Endodermal cell (in vitro differentiated cells): ENCODE results near the gene NFX1. TPM values are rescaled to one million over a fixed set of nuclear protein-coding genes. Genes with fewer than 3 reads are reported as not detected.

Experiments used
- DNase-seq: peaks from one replicate; pipeline ENCODE4 v3.0.0-alpha.2; 2017
- H3K27ac ChIP-seq: 2 replicates; pipeline ENCODE4 v1.5.1; 2013; ENCODE audit warnings: mild to moderate bottlenecking, low read depth, low read length, moderate library complexity
- H3K27me3 ChIP-seq: 2 replicates; pipeline ENCODE4 v1.6.1; 2013; ENCODE audit warnings: mild to moderate bottlenecking, low read length, moderate library complexity; ENCODE audit not compliant: insufficient read depth, control insufficient read depth, poor library complexity, severe bottlenecking
- H3K36me3 ChIP-seq: 2 replicates; pipeline ENCODE4 v1.7.0; 2013; ENCODE audit warnings: mild to moderate bottlenecking, low read length, moderate library complexity; ENCODE audit not compliant: control insufficient read depth, insufficient read depth
- H3K4me1 ChIP-seq: one replicate; pipeline ENCODE4 v1.7.0; 2013; ENCODE audit warnings: low read length; ENCODE audit not compliant: control insufficient read depth, insufficient read depth
- H3K4me3 ChIP-seq: 2 replicates; pipeline ENCODE4 v1.5.1; 2013; ENCODE audit warnings: mild to moderate bottlenecking, low read length, moderate library complexity
- H3K9ac ChIP-seq: 2 replicates; pipeline ENCODE4 v1.6.1; 2013; ENCODE audit warnings: mild to moderate bottlenecking, low read length, moderate library complexity; ENCODE audit not compliant: poor library complexity, severe bottlenecking; ENCODE audit errors: extremely low read depth
- H3K9me3 ChIP-seq: 2 replicates; pipeline ENCODE4 v1.6.1; 2013; ENCODE audit warnings: mild to moderate bottlenecking, low read length, moderate library complexity; ENCODE audit not compliant: control insufficient read depth
- H3K27ac Mint-ChIP-seq: 2 replicates; pipeline ENCODE4 v1.8.0; 2020; ENCODE audit warnings: mixed read lengths
- H3K27me3 Mint-ChIP-seq: 2 replicates; pipeline ENCODE4 v1.8.0; 2021; ENCODE audit warnings: mild to moderate bottlenecking, mixed read lengths; ENCODE audit not compliant: insufficient read depth
- H3K36me3 Mint-ChIP-seq: 2 replicates; pipeline ENCODE4 v1.8.0; 2020; ENCODE audit warnings: low read depth, mixed read lengths
- H3K4me1 Mint-ChIP-seq: 2 replicates; pipeline ENCODE4 v1.8.0; 2020; ENCODE audit warnings: mixed read lengths
- H3K4me3 Mint-ChIP-seq: 2 replicates; pipeline ENCODE4 v1.8.0; 2020; ENCODE audit warnings: mild to moderate bottlenecking, moderate library complexity, mixed read lengths
- H3K9me3 Mint-ChIP-seq: 2 replicates; pipeline ENCODE4 v1.8.0; 2020; ENCODE audit warnings: mild to moderate bottlenecking, mixed read lengths
- WGBS, 2 experiments: methylation state at CpG; one replicate each; pipeline versions ENCODE4 v1.1.5 to v1.1.7; 2013; ENCODE audit warnings: missing lambda C conversion rate in 2 of 2, mixed read lengths in 1 of 2; ENCODE audit not compliant: insufficient coverage in 1 of 2, insufficient read length in 1 of 2; 5-methylcytosine and 5-hydroxymethylcytosine counted together
- total RNA-seq, 2 donors: library from RNA; stranded (reverse); fragmentation: NEBNext Ultra II Directional in 1 of 2; extraction: Animal tissue kit (Norgen Biotek cat#: 25700) in 1 of 2; gene quantifications; 2 replicates in 1 of 2; 3 replicates in 1 of 2; pipeline ENCODE4 v1.2.1, GENCODE V29; 2021
- TF ChIP-seq, protein P1 (sequence below): fragments of 200-600 bp; sonication (generic); conservative IDR thresholded peaks from 2 replicates; pipeline ENCODE4 v1.5.0; 2021; ENCODE audit warnings: antibody characterized with exemption, mild to moderate bottlenecking

Gene NFX1
- total RNA-seq, 2 donors from 2014 or later, result 23.1 to 24.0 TPM

DNA sequence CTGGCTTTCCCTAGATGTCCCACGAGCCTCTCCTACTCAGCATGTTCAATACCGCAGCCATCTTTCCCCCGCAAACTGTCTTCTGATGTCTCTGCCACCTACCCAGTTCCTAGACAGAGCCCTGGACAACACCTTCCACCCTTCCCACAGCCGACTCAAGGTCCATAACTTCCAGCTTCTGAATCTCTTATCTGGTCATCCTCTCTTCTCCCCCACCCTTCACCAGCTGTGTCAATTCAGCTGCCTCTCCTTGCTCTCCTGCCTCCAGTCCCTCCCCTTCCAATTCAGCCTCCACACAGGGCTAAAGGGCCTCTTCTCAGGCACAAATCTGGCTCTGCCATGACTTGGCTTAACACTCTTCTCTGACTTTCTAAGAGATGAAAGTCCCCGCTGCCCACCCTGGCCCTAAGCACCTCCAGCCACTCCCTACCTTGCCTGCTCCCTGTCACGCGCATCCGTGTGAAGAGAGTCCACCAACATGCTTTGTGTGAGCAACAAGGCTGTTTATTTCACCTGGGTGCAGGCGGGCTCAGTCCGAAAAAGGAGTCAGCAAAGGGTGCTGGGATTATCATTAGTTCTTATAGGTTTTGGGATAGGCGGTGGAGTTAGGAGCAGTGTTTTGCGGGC, 86.9 kb downstream of the NFX1 start:
- WGBS, 2 experiments, result 93 to 94% methylated on average over 11 to 12 of the region's 12 CpGs
- Mint-ChIP-seq H3K27me3 (no peaks in the 10 kb centered on the region), H3K4me1 (peaks cover 32% of the 10 kb centered on the region), H3K36me3 (no peaks in the 10 kb centered on the region), H3K27ac (no peak overlapping the region), H3K4me3 (no peak overlapping the region), H3K9me3 (no peaks in the 10 kb centered on the region)
- Histone ChIP-seq H3K27ac (no peak overlapping the region), H3K4me1 (no peaks in the 10 kb centered on the region), H3K27me3 (no peaks in the 10 kb centered on the region), H3K36me3 (no peaks in the 10 kb centered on the region), H3K9ac (no peak overlapping the region), H3K9me3 (no peaks in the 10 kb centered on the region), H3K4me3 (no peak overlapping the region)
- TF ChIP-seq, protein P1, sequence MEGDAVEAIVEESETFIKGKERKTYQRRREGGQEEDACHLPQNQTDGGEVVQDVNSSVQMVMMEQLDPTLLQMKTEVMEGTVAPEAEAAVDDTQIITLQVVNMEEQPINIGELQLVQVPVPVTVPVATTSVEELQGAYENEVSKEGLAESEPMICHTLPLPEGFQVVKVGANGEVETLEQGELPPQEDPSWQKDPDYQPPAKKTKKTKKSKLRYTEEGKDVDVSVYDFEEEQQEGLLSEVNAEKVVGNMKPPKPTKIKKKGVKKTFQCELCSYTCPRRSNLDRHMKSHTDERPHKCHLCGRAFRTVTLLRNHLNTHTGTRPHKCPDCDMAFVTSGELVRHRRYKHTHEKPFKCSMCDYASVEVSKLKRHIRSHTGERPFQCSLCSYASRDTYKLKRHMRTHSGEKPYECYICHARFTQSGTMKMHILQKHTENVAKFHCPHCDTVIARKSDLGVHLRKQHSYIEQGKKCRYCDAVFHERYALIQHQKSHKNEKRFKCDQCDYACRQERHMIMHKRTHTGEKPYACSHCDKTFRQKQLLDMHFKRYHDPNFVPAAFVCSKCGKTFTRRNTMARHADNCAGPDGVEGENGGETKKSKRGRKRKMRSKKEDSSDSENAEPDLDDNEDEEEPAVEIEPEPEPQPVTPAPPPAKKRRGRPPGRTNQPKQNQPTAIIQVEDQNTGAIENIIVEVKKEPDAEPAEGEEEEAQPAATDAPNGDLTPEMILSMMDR, result no peak
- DNase-seq, result no peak

DNA sequence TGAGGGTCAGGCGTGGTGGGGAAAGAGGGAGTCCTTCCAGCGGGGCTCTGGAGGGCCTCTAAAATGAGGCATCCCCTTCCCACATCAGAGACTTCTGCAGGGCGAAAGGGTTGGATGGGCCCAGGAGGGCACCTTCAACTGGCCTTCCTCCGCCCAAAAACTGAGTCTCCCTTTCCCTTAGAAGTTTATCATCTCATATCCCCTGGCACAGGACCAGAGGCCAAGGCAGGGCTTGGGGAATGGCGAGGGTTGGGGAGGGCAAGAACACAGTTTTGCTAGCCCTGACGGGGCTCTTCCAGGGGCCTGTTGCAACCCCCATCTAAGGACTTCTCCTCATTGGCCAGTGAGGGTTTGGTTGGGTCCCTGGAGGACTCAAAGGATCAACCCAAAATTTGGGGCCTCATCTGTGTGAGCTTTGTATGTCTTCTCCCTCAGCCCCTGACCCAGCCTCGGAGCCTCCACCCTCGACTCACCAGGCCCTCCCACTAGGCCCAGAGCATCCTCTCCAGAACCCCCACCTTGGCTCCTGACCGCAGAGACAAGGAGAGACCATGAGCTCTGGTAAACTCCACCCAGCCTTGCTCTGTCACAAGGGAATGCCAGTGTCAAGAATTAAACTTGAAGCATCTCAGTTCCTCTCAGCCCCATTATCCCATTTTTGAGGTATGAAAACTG, 87.9 kb downstream of the NFX1 start:
- no peak overlapping the region for H3K27ac Mint-ChIP-seq
- H3K4me3 Mint-ChIP-seq, result no peak overlapping the region
- no peaks in the 10 kb centered on the region for H3K4me1 ChIP-seq
- WGBS, 2 experiments, result 80 to 91% methylated on average over 1 to 8 of the region's 9 CpGs
- no peaks in the 10 kb centered on the region for H3K9me3 ChIP-seq
- peaks cover 26% of the 10 kb centered on the region for H3K4me1 Mint-ChIP-seq
- H3K9me3 Mint-ChIP-seq, result no peaks in the 10 kb centered on the region
- DNase-seq, result no peak
- no peak overlapping the region for H3K4me3 ChIP-seq
- no peak overlapping the region for H3K27ac ChIP-seq
- TF ChIP-seq, protein P1, result no peak
- H3K27me3 ChIP-seq, result no peaks in the 10 kb centered on the region
- no peaks in the 10 kb centered on the region for H3K36me3 ChIP-seq
- no peaks in the 10 kb centered on the region for H3K36me3 Mint-ChIP-seq
- H3K9ac ChIP-seq, result no peak overlapping the region
- H3K27me3 Mint-ChIP-seq, result no peaks in the 10 kb centered on the region

DNA sequence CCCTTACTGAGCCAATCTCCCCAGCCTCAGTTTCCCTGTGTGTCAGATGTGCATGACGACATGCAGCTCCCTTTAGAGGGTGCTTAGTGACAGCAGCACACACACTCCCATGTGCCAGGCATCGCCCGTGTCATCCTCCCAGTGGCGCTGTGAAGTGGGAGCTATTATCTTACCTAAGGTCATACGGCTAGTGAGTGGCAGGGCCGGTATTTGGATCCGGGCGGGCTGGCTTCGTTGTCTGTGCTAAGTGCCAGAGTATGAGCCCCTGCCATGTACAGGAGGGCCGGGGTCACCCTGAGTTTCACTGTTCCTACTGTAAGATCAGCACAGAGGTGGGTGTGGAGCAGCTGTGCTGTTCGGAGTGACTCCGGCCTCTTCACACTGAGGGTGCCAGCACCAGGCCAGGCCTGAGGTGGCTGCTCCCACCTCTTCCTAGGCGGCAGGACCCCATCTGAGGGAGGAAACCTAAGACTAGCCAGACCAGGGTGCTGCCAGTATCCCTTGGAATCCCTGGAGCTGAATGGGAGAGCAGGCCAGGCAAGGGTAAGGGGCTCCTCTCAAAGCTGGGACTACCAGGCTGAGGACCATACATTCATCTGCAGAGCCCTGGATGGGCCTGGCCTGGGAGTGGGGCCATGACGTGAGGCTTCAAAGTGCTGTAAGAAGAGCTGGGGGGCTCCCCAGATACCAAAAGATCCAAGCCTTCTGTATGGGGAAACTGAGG, 89.5 kb downstream of the NFX1 start:
- TF ChIP-seq, protein P1, result no peak
- Histone ChIP-seq H3K9me3 (no peaks in the 10 kb centered on the region), H3K27ac (no peak overlapping the region), H3K4me1 (no peaks in the 10 kb centered on the region), H3K4me3 (no peak overlapping the region), H3K36me3 (no peaks in the 10 kb centered on the region), H3K9ac (no peak overlapping the region), H3K27me3 (no peaks in the 10 kb centered on the region)
- H3K4me3 Mint-ChIP-seq, result no peak overlapping the region
- 92 to 94% methylated on average over 13 to 14 of the region's 14 CpGs for WGBS, 2 experiments
- DNase-seq, result no peak
- H3K4me1 Mint-ChIP-seq, result peaks cover 18% of the 10 kb centered on the region
- H3K27ac Mint-ChIP-seq, result no peak overlapping the region
- no peaks in the 10 kb centered on the region for H3K36me3 Mint-ChIP-seq
- no peaks in the 10 kb centered on the region for H3K9me3 Mint-ChIP-seq
- H3K27me3 Mint-ChIP-seq, result no peaks in the 10 kb centered on the region
